Activated gamma-delta T cell treated with anti-CD3 and anti-CD28 coated beads, Interleukin-2, amount 50 U/mL, for 16 hours (primary cell): ENCODE measurements around the gene ZNF138.
A peak's percentile ranks its signal among the peaks of the same experiment; 100 is the strongest.
"Not testable (repeated sequence)": the region's sequence is repeated elsewhere in the genome, so short reads cannot be mapped to it uniquely, and the experiment has no call there.

Experiments used
- DNase-seq: peaks from one replicate; pipeline ENCODE4 v3.0.0-alpha.2; 2020; ENCODE audit warnings: low read depth

The ZNF138 gene

DNA sequence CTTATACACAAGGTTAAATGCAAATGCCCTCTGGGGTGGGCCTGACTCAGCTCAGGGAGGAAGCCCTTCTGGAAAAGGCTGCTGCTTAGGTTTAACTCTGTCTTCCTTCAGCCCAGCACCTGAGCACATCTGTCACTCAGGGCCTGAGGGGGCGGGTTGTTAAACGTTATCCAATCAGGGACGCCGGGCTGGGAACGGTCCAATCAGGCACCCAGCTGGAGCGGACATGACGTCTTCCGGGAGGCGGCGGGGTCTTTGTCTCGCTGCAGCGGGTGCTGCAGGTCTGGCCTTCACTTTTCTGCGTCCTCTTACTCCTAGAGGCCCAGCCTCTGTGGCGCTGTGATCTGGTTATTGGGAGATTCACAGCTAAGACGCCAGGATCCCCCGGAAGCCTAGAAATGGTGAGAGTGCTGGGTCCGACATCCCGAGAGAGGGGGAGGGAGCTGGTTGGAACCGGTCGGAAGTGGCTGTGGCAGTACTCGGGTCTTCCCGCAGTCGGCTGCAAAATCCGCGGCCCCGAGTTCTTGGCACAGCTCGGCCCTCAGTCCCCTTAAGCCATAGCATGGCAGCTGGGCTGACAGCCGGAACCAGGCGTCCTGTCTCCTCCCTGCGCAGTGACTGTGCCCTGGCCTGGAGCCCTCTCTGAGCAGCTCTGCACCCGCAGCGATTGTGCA lies at the start of gene ZNF138:
ZNF138 (plus strand) TSS at position 258 of the 674 bp plus-strand sequence; CDS start at position 399, 141 bp downstream.
- peak; percentile 90 for DNase-seq

DNA sequence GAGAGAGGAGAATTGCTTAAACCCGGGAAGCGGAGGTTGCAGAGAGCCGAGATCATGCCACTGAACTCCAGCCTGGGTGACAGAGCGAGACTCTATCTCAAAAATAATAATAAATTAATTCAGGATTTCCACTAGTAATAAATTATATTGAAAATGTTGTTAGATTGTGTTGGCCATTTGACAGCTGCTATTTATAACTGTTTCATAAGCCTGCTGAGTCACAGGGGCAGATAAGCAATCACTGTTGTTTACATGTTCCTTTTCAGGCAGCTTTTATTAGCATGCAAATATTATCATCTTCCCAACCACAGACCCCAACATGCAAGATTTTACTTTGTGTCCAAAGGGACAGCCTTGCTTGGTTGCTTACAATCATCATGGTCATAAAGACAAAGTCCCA lies 49.5 kb upstream of the ZNF138 start:
- no peak for DNase-seq

DNA sequence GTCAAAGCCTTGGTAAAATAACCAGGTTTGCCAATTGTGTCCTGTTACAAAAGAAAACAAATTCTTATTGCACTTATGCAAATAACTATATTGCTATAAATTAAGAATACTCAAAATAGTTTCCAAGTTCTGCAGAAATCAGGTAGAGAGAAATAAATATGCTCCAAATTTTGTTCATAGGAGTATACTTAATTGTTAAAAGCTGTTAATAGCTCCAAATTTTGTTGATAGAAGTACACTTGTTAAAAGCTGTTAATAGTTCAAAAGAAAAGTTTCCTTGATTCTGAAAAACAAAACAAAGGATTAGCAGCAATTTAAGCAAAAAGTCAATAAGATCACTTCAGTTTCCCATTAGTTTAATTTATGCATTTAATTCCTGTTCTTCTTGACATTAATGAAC lies 46.4 kb upstream of the ZNF138 start:
- DNase-seq: no peak

DNA sequence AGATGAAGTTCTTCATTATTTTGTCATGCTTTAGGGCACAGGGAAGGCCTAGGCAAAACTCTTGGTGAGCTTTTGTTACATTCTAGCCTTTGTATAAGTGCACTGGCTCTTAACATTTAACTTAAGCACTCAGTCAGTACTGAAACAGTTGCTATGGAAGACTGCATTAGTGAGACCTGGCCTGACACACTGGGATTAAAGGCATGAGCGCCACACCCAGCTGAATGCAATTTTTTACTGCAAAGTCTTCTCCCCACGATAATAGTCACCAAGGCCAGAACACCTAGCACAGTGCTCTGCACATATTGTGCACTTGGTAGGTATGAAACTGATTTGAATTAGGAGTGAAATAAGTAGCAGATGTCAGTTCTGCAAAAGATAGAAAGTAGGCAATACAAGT lies 41.2 kb upstream of the ZNF138 start:
- DNase-seq: no peak

DNA sequence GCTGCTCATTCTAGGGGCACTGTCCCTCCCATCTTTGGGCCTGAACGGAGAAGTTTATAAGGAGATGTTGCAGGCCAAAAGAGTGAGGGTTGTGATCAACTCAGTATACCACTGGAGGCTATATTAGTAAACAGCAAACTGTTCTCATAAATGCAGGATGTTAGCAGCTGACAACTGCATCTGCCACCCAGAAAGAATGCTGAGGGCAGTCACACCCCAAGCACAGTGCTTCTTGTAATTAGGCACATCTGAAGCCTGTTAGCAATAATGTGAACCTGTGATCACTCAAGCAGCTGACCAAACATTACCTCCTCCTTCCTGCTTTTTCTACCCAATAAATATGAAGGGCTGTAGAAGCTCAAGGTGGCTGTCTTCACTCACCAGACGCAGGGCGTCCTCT lies 38.4 kb upstream of the ZNF138 start:
- no peak for DNase-seq

DNA sequence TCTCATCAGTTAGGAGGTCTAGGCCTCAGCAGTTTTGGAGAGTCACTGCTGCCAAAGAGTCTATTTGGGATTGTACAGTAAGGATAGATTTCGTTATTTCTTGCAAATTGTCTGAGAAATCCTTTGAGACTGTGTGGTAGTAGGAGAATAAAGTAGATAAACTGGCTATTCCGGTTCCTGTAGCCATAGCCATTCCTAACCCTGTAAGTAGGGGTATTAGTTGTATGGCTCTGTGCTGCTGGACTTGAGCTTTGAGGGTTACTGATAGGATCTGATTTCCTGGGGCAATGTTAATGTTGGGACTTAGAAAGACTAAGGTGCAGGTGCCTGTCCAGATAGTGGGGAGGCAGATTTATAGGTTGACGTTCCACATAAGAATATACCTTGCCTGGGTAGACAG lies 36.1 kb upstream of the ZNF138 start:
- DNase-seq: no peak

DNA sequence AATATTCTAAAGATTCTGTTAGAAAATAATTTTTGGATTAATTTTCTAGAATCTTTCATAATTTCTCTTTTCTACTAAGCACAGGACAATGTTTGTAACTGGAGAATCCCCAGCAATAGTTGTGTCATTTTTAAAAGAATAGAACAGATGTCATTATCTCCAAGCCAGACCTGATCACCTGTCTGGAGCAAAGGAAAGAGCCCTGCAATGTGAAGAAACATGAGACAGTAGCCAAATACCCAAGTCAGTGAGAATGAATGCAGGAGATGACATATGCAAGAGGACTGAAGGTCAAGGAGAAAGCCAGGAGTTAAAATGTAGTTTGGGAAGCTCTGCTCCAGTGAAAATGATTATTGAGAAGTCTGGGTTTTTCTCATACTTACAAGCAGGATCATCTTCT lies 25.4 kb upstream of the ZNF138 start:
- no peak for DNase-seq

DNA sequence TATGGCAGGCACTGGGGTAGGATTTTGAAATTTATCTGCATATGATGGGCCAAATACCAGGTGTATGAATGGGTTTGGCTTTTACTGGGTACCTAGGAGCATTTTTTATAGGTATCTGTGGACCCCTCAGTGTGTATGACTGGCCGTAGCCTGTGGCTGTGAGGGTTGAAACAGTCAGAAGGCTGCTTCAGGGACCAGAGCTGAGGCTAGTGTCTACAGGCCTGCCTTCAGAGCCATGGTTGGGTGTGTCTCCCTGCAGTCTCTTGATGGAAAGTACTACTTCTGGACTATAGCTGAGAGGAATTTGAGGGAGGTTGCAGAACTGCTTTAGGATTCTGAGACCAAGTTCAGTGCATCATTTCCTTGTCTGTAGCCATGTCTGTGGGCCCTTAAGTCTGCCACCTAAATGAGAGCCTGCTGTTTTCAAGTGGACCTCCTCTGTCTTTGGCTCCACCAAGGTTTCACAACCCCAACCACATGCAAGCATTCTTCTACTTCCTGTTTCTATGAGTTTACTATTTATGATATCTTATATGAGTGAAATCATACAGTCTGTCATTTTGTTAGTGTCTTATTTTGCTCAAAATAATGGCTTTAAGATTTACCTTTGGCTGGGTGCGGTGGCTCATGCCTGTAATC lies 19.9 kb upstream of the ZNF138 start:
- DNase-seq: no peak

DNA sequence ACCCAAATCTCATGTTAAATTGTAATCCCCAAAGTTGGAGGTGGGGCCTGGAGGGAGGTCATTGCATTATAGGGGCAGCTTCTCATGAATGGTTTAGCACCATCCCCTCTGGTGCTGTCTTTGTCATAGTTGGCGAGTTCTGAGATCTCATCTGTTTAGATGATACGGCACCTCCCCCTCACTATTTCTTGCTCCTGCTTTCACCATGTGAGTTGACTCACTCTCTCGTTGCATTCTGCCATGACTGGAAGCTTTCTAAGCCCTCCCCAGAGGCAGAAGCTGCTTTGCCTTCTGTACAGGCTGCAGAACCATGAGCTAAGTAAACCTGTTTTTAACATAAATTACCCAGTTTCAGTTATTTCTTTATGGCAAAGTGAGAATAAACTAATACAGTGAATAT lies 18.9 kb upstream of the ZNF138 start:
- no peak for DNase-seq

DNA sequence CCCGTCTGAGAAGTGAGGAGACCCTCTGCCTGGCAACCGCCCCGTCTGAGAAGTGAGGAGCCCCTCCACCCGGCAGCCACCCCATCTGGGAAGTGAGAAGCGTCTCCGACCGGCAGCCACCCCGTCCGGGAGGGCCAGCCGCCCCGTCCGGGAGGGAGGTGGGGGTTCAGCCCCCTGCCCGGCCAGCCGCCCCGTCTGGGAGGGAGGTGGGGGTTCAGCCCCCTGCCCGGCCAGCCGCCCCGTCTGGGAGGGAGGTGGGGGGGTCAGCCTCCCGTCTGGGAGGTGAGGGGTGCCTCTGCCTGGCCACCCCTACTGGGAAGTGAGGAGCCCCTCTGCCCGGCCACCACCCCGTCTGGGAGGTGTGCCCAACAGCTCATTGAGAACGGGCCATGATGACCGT lies 9.4 kb upstream of the ZNF138 start:
- not testable (repeated sequence) for DNase-seq

DNA sequence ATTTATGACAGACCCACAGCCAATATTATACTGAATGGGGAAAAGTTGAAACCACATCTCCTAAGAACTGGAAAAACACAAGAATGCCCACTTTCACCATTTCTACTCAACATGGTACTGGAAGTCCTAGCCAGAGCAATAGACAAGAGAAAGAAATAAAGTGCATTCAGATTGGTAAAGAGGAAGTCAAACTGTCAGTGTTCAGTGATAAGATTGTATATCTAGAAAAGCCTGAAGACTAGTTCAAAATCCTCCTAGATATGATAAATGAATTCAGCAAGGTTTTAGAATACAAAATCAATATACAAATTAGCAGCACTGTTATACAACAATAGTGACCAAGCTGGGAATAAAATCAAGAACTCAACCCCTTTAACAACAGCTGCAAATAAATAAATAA lies 6.9 kb upstream of the ZNF138 start:
- DNase-seq: no peak

DNA sequence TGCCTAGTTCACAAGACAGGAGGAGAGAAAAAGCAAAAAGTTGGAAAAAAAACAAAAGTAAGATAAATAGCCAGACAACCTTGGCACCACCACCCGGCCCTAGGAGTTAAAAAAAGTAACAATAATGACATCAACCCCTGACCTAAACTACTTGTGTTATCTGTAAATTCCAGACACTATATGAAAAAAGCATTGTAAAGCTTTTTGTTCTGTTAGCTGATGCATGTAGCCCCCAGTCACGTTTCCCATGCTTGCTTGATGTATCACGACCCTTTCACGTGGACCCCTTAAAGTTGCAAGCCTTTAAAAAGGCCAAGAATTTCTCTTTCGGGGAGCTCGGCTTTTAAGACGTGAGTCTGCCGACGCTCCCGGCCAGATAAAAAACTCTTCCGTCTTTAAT lies 5.0 kb upstream of the ZNF138 start:
- not testable (repeated sequence) for DNase-seq

DNA sequence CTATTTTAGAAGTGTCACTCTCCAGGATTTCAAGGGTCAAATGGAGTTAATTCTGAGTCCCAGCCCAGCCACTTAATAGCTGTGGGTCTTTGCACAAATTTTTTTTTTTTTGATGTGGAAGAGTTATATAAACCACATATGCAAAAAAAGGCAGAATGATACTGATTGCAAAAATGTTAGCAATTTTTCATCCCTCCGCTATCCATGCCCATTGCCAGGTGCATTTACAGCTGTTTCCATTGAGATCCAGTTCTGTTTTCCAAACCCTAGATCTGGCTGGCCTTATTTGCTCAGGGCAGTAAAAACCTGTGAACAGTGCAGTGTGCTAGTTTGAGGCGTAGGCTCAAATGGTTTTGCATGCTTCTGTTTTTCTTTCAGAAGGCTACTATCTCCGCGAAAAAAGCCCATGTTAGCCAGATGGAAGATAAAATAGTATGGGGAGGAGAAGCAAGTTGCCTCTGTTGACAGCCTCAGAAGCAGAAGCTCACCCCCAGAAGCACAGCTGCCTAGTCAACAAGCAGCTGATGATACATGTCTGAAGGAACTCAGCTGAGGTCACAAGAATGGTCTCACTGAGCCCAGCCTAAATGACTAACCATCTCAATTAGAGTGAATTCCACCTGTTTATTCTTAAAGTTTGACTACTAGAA lies 997 bp upstream of the ZNF138 start:
- DNase-seq: no peak

DNA sequence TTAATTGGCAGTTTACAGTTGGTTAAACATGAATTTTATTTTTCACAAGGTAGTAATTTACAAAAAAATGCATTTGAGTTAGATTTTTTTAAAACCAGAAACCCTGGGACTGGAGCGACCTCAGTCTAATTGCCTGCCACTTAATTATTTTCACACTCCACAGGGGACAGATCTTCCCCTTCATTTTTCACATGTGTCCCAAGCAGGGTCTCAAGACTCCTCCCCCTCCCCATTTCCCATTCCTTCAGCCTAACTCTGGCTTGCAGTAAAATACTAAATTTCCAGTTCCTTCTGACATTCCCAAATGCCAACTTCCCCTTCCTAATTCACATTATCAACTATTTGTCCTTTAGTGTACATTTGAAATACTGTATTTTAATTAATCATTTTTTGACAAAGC lies 948 bp downstream of the ZNF138 start:
- DNase-seq: no peak

DNA sequence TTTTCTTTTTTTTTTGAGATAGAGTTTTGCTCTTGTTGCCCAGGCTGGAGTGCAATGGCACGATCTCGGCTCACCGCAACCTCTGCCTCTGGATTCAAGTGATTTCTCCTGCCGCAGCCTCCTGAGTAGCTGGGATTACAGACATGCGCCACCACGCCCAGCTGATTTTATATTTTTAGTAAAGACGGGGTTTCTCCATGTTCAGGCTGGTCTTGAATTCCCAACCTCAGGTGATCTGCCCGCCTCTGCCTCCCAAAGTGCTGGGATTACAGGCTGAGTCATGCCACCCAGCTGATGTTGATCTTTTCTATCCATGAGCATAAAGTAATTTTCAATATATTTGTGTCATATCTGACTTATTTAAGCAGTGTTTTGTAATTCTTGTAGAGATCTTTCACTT lies 4.9 kb downstream of the ZNF138 start:
- DNase-seq: not testable (repeated sequence)

DNA sequence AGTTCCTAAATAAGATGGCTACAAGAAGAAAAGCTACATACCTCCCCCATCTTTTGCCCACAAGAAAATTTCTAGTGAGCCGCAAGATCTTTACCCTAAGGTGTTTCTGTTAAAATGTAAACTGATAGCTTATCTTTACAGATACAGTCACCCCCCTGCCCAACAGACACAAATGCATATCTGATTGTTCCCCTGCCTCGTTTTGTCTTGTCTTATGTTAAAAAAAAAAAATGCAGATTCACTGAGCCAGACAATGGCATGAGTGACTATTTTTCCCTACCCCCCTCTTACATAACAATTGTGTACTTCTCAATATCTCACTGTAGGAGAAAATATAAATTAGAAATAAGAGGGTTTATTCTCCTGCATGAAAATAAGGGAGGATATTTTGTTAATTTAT lies 8.5 kb downstream of the ZNF138 start:
- DNase-seq: no peak

DNA sequence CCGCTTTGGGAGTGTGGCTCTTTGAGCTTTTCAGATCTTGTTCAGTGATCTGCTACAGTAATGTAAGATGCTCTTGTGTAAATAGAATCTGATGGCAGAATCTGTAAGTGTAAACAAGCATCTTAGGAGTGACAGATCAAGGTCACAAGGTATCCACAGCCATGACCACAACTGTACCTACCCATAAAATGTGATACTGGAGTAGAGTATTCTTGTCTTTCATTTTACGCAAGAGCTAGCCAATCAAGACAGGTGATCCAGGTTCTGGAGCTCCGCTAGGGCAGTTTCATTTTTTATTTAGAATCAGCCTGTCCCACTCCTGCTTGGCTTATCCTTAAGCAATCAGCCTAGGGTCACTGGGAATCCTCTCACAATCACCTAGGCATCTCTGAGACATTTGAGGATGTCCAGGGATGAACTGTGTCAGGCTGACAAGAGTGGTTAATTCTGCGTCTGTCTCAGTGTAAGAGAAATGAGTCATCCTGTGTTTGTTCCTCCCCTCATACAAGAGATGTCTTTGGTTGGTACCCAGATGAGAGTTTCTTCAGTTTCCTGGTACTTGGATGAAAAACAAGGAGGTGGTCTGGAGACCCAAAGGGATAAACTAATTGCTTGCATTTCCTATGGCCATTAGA lies 13.6 kb downstream of the ZNF138 start:
- no peak for DNase-seq

DNA sequence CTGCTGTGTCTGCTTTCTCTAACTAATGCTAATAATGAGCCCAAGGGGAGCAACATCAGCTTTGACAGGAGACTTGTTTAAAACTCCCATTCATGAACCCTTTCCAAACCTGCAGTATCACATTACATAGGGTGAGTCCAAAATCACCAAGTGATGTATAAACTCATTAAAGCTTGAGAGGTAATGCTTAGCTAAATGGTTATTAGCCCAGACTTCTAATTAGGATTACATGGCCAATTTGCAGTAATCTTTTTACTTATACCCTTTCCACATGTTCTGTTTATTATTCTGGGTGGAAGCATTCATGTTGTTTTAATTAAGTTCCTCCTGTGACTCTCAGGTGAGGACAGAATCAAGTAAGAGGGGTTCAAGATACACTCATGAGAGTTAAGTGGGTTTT lies 17.5 kb downstream of the ZNF138 start:
- DNase-seq: no peak

DNA sequence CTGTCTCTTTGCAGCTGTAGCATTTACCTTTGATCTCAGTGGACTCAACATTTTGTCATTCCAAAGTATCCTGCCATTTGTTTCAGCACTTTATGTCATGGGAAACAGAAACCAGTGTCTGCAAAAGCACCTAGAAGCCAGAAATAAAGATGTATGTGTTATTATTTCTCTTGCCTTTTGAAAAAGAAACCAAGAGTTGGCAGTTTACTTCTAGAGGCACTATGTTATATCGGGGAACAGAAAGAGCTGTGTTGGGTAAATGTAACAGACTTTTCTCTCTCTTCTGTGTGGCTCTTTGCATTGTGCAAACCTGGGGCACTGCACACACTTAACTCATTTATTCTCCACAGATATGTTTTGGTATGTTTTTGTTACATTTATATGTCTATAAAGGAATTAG lies 36.7 kb downstream of the ZNF138 start:
- DNase-seq: no peak

DNA sequence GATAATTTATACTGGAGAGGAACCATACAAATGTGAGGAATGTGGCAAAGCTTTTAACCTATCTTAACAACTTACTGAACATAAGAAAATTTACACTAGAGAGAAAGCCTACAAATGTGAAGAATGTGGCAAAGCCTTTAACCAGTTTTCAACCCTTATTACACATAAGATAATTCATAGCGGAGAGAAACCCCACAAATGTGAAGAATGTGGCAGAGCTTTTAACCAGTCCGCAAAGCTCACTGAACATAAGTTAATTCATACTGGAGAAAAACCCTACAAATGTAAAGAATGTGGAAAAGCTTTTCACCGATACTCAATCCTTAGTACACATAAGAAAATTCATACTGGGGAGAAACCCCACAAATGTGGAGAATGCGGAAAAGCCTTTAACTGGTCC lies 37.9 kb downstream of the ZNF138 start:
- DNase-seq: no peak

DNA sequence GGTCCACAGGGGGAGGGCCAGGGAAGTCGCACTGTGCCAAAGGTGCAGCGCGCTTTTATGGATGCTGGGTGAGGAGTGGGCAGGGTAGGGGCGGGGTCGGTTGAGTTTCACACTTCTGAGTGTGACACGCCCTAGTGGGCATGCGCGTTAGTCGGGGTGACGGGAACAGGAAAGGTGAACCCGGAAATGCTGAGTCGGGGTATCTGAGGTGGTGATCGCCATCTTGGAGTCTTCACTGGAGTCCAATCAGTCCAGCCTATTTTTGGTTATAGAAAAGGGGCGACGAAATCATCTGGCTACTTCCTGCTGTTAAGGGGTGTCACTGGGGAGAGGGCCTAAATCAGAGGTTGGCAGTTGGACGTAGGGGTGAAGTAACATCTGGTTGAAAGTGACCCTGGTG lies 40.8 kb downstream of the ZNF138 start:
- no peak for DNase-seq

DNA sequence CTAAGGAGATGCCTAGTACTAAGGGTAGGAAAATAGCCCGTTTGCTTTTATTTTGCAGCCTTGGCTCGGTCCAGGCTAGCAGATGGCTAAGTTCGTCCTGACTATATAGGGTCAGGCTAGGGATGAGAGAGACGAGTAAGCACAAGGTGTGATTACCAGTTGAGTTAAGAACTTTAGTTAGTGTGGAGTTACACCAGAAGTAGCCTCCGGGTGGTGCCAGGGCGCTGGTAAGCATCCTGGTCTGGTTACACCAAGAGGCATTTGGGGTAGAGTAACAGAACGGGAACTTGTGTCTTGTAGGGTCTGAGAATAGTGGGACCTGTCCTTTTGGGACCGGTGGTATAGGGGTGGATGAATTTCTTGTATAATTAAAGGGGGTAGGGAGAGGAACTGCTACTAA lies 41.6 kb downstream of the ZNF138 start:
- not testable (repeated sequence) for DNase-seq

DNA sequence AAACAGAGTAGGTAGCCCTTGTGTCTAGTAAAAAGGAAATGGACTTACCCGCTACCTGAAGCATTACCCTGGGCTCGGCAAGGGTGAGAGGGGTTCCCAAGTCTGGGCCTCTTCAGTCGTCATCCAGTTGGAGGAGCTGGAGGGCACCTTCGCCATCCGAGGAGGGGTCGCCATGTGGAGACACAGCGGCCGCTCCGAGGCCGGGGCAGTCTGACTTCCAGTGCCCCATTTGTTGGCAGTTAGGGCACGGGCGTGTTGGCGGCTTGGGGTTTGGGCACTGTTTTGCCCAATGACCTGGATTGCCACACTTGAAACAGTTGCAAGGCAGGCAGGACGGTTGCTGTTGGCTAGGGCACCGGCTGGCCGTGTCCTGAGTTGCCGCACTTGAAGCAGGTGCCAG lies 43.8 kb downstream of the ZNF138 start:
- not testable (repeated sequence) for DNase-seq
